Spleen (tissue), 11 donors: ENCODE results near the gene PHF11. TPM values are rescaled to one million over a fixed set of nuclear protein-coding genes. Genes with fewer than 3 reads are reported as not detected.

Experiments
- DNase-seq: peaks from one replicate; pipeline ENCODE4 v3.0.0-alpha.2; 2020
- H3K27ac ChIP-seq, 8 donors: fragments of 200-600 bp; sonication (generic) in 7 of 8; 1 replicate in 4 of 8; 2 replicates in 4 of 8; pipeline versions ENCODE4 v1.5.0 to v1.8.0; 2016 to 2021; ENCODE audit warnings: inconsistent platforms in 4 of 8, mild to moderate bottlenecking in 4 of 8, moderate library complexity in 1 of 8
- H3K27me3 ChIP-seq, 7 donors: fragments of 200-600 bp; sonication (generic) in 6 of 7; replicated peaks in 1 of 7; 1 replicate in 4 of 7; 2 replicates in 3 of 7; pipeline versions ENCODE4 v1.5.0 to v1.8.0; 2016 to 2021; ENCODE audit warnings: inconsistent platforms in 3 of 7, mild to moderate bottlenecking in 1 of 7
- H3K36me3 ChIP-seq, 6 donors: fragments of 200-600 bp; sonication (generic) in 5 of 6; 1 replicate in 4 of 6; 2 replicates in 2 of 6; pipeline versions ENCODE4 v1.5.0 to v1.8.0; 2016 to 2021; ENCODE audit warnings: inconsistent platforms in 2 of 6
- H3K4me1 ChIP-seq, 6 donors: fragments of 200-600 bp; sonication (generic) in 5 of 6; 1 replicate in 3 of 6; 2 replicates in 3 of 6; pipeline versions ENCODE4 v1.5.0 to v1.8.0; 2016 to 2021; ENCODE audit warnings: inconsistent platforms in 3 of 6
- H3K4me3 ChIP-seq, 8 donors: fragments of 200-600 bp; sonication (generic) in 7 of 8; 1 replicate in 4 of 8; 2 replicates in 4 of 8; pipeline versions ENCODE4 v1.5.0 to v1.8.0; 2016 to 2021; ENCODE audit warnings: inconsistent platforms in 4 of 8, mild to moderate bottlenecking in 4 of 8, moderate library complexity in 2 of 8
- H3K9me3 ChIP-seq, 8 donors: fragments of 200-600 bp; sonication (generic) in 7 of 8; 1 replicate in 4 of 8; 2 replicates in 4 of 8; pipeline versions ENCODE4 v1.5.0 to v1.8.0; 2016 to 2021; ENCODE audit warnings: inconsistent platforms in 4 of 8
- CTCF ChIP-seq, 11 experiments: fragments of 200-600 bp in 7 of 11; fragments of 450-650 bp in 4 of 11; sonication (generic) in 4 of 11; IDR thresholded peaks in 8 of 11; conservative IDR thresholded peaks in 3 of 11; 1 replicate in 7 of 11; 2 replicates in 4 of 11; pipeline versions ENCODE4 v1.4.0 to v1.8.0; 2016 to 2021; ENCODE audit warnings: antibody characterized with exemption in 11 of 11, inconsistent platforms in 4 of 11, mild to moderate bottlenecking in 1 of 11
- POLR2A ChIP-seq, 3 donors: fragments of 450-650 bp; IDR thresholded peaks; one replicate each; pipeline ENCODE4 v1.5.1; 2017; ENCODE audit warnings: antibody characterized with exemption in 3 of 3, mild to moderate bottlenecking in 1 of 3
- POLR2AphosphoS5 ChIP-seq, 3 donors: sonication (generic); formaldehyde crosslinking; IDR thresholded peaks; one replicate each; pipeline ENCODE4 v1.5.1; 2017; ENCODE audit warnings: antibody characterized with exemption in 3 of 3
- WGBS, 5 donors: extraction: QIAGEN DNeasy Blood & Tissue Kit in 3 of 5; methylation state at CpG; one replicate each; pipeline versions ENCODE4 v1.1.5 to v1.1.7; 2013 to 2018; 5-methylcytosine and 5-hydroxymethylcytosine counted together
- intact Hi-C: fragments of 100-400 bp; cut with DNase I; formaldehyde crosslinking; loops from one replicate; pipeline ENCODE4 v1.15.0; 2023; ENCODE audit warnings: low total_unique reads
- polyA plus RNA-seq, 3 donors: library from polyadenylated mRNA; stranded (reverse); fragments of 200-250 nt; gene quantifications; one replicate each; pipeline ENCODE4 v1.2.1, GENCODE V29; 2013
- total RNA-seq, 7 donors: library from RNA; depleted of rRNA in 3 of 7; stranded (reverse); fragments of >200 nt in 3 of 7; fragmentation: NEBNext Ultra II Directional in 4 of 7; extraction: Animal tissue kit (Norgen Biotek cat#: 25700) in 4 of 7; gene quantifications; one replicate each; pipeline versions ENCODE4 v1.1.0 to v1.2.1, GENCODE V29; 2016 to 2021
- donor health status: healthy with polysubstance abuse.
- donor health status: DM: no; HTN: no; CAD: no; lungs with moderate emphysema.
- donor health status: DM: no; HTN: no; CAD: no.
- donor health status: Bipolar disorder and iron deficiency.
- donor health status: healthy.
- donor health status: DM: no; HTN: no; CAD: no.
- donor health status: DM: yes; HTN: yes; CAD: no.

The PHF11 gene
- total and polyA plus RNA-seq, 10 donors, result 50.5 to 117 (median 71.2) TPM

GRCh38 chr13:49454388-49455006 lies 41.3 kb upstream of the PHF11 start:
- peaks cover 0 to 24% (median 0%) of the 10 kb centered on the region in 6 donors for H3K36me3 ChIP-seq
- no peak for DNase-seq
- H3K9me3 ChIP-seq, result no peaks in the 10 kb centered on the region
- no peaks in the 10 kb centered on the region for H3K27me3 ChIP-seq
- TF ChIP-seq CTCF (IDR thresholded peaks at IDR 0.05 in 8 of 11, conservative IDR thresholded peaks at IDR 0.05 in 3 of 11) (no peak), POLR2A (IDR thresholded peaks at IDR 0.05) (no peak), POLR2AphosphoS5 (IDR thresholded peaks at IDR 0.05) (no peak)
- peak overlapping the region in 7 of 8 donors; percentile 6 to 55 (median 42) for H3K27ac ChIP-seq
- peaks cover 3 to 41% (median 17%) of the 10 kb centered on the region in 6 donors for H3K4me1 ChIP-seq
- 42 to 65% (median 60%) methylated on average over 4 of the region's 4 CpGs for WGBS, 5 donors
- H3K4me3 ChIP-seq, result no peak overlapping the region
- intact Hi-C loops, result no loop called here

GRCh38 chr13:49455007-49455398 lies 40.8 kb upstream of the PHF11 start:
- H3K4me1 ChIP-seq, result peaks cover 3 to 36% (median 17%) of the 10 kb centered on the region in 6 donors
- H3K9me3 ChIP-seq, result no peaks in the 10 kb centered on the region
- intact Hi-C loops, result no loop called here
- peak overlapping the region in 5 of 8 donors; percentile 39 to 55 (median 43) for H3K27ac ChIP-seq
- no peaks in the 10 kb centered on the region for H3K27me3 ChIP-seq
- no peak for DNase-seq
- H3K4me3 ChIP-seq, result no peak overlapping the region
- H3K36me3 ChIP-seq, result peaks cover 0 to 27% (median 0%) of the 10 kb centered on the region in 6 donors
- TF ChIP-seq CTCF (IDR thresholded peaks at IDR 0.05 in 8 of 11, conservative IDR thresholded peaks at IDR 0.05 in 3 of 11), result no peak
- TF ChIP-seq POLR2AphosphoS5 (IDR thresholded peaks at IDR 0.05), result no peak
- TF ChIP-seq POLR2A (IDR thresholded peaks at IDR 0.05), result no peak

GRCh38 chr13:49456156-49456555 lies 39.6 kb upstream of the PHF11 start:
- no peak for DNase-seq
- no peak overlapping the region for H3K27ac ChIP-seq
- H3K36me3 ChIP-seq, result peaks cover 0 to 39% (median 7%) of the 10 kb centered on the region in 6 donors
- WGBS, 5 donors, result 88 to 97% (median 96%) methylated on average over 1 of the region's 1 CpG
- H3K4me1 ChIP-seq, result peaks cover 3 to 29% (median 13%) of the 10 kb centered on the region in 6 donors
- H3K4me3 ChIP-seq, result no peak overlapping the region
- H3K9me3 ChIP-seq, result no peaks in the 10 kb centered on the region
- no peaks in the 10 kb centered on the region for H3K27me3 ChIP-seq
- intact Hi-C loops, result no loop called here
- no peak for TF ChIP-seq POLR2AphosphoS5 (IDR thresholded peaks at IDR 0.05)
- TF ChIP-seq POLR2A (IDR thresholded peaks at IDR 0.05), result no peak
- no peak for TF ChIP-seq CTCF (IDR thresholded peaks at IDR 0.05 in 8 of 11, conservative IDR thresholded peaks at IDR 0.05 in 3 of 11)

GRCh38 chr13:49457221-49457620 lies 38.5 kb upstream of the PHF11 start:
- intact Hi-C loops, result no loop called here
- Histone ChIP-seq H3K4me1 (peaks cover 3 to 29% (median 13%) of the 10 kb centered on the region in 6 donors), H3K27me3 (no peaks in the 10 kb centered on the region), H3K36me3 (peaks cover 0 to 43% (median 17%) of the 10 kb centered on the region in 6 donors), H3K9me3 (peaks cover 0 to 7% (median 2%) of the 10 kb centered on the region in 8 donors), H3K27ac (no peak overlapping the region), H3K4me3 (no peak overlapping the region)
- DNase-seq, result no peak
- no peak for TF ChIP-seq CTCF (IDR thresholded peaks at IDR 0.05 in 8 of 11, conservative IDR thresholded peaks at IDR 0.05 in 3 of 11)
- TF ChIP-seq POLR2A (IDR thresholded peaks at IDR 0.05), result no peak
- TF ChIP-seq POLR2AphosphoS5 (IDR thresholded peaks at IDR 0.05), result no peak
- WGBS, 5 donors, result 87 to 93% (median 90%) methylated on average over 7 of the region's 7 CpGs
